Ishikawa (cell line): ENCODE results near the gene TUBGCP6.

Experiments used
- CEBPB ChIP-seq: IDR thresholded peaks from 2 replicates; pipeline ENCODE4 v1.6.1; 2012
- CREB1 ChIP-seq: IDR thresholded peaks from 2 replicates; pipeline ENCODE4 v1.6.1; 2012; ENCODE audit warnings: low read depth
- EGR1 ChIP-seq: IDR thresholded peaks from 2 replicates; pipeline ENCODE4 v1.6.1; 2012
- EP300 ChIP-seq: IDR thresholded peaks from 2 replicates; pipeline ENCODE4 v1.6.1; 2012; ENCODE audit warnings: borderline replicate concordance
- FOXM1 ChIP-seq: IDR thresholded peaks from 2 replicates; pipeline ENCODE4 v1.6.1; 2012; ENCODE audit warnings: low read depth, borderline replicate concordance
- MAX ChIP-seq: IDR thresholded peaks from 2 replicates; pipeline ENCODE4 v1.6.1; 2012
- NFIC ChIP-seq: IDR thresholded peaks from 2 replicates; pipeline ENCODE4 v1.6.1; 2012
- RAD21 ChIP-seq: IDR thresholded peaks from 2 replicates; pipeline ENCODE4 v1.6.1; 2012; ENCODE audit warnings: low read depth
- REST ChIP-seq: IDR thresholded peaks from 2 replicates; pipeline ENCODE4 v1.6.1; 2012; ENCODE audit warnings: low read depth, mild to moderate bottlenecking
- TAF1 ChIP-seq: IDR thresholded peaks from 2 replicates; pipeline ENCODE4 v1.6.1; 2012; ENCODE audit warnings: low read depth, mild to moderate bottlenecking
- TCF12 ChIP-seq: IDR thresholded peaks from 2 replicates; pipeline ENCODE4 v1.6.1; 2012; ENCODE audit warnings: low read depth
- TEAD4 ChIP-seq: IDR thresholded peaks from 2 replicates; pipeline ENCODE4 v1.6.1; 2012
- USF1 ChIP-seq: IDR thresholded peaks from 2 replicates; pipeline ENCODE4 v1.6.1; 2012
- YY1 ChIP-seq: IDR thresholded peaks from 2 replicates; pipeline ENCODE4 v1.6.1; 2012; ENCODE audit warnings: low read depth
- ZBTB7A ChIP-seq: IDR thresholded peaks from 2 replicates; pipeline ENCODE4 v1.6.1; 2012; ENCODE audit warnings: low read depth

TUBGCP6 gene

GRCh38 chr22:50252082-50253045 is 7.5 kb upstream of the TUBGCP6 start:
- TF ChIP-seq EP300 (no peak), RAD21 (peak; percentile 81)

- TF ChIP-seq CEBPB (no peak), EGR1 (no peak), USF1 (no peak), FOXM1 (no peak), YY1 (no peak), EP300 (no peak), ZBTB7A (peak; percentile 93)
Observed at GRCh38 chr22:50251477-50252081, 6.8 kb upstream of the TUBGCP6 start.

GRCh38 chr22:50250555-50251476 is 6.0 kb upstream of the TUBGCP6 start, which contains the start of gene HDAC10:
TSS of gene HDAC10 (minus strand) at chr22:50251265. CDS start at chr22:50251032, 233 bp downstream.
- TF ChIP-seq CREB1 (no peak), TEAD4 (peak; percentile 30; the same call in 1 of the 2 replicates), EGR1 (no peak), NFIC (no peak), EP300 (no peak), YY1 (no peak), MAX (peak; percentile 39)

GRCh38 chr22:50250249-50250554 is 5.4 kb upstream of the TUBGCP6 start:
- TF ChIP-seq MAX: no peak
- TF ChIP-seq YY1: no peak
- TF ChIP-seq EGR1: no peak
- no peak for TF ChIP-seq TCF12
- TF ChIP-seq TAF1: no peak
- TF ChIP-seq CEBPB: no peak
- TF ChIP-seq EP300: no peak
- no peak for TF ChIP-seq CREB1
- no peak for TF ChIP-seq USF1
- TF ChIP-seq RAD21: no peak
- TF ChIP-seq FOXM1: no peak
- TF ChIP-seq NFIC: no peak
- TF ChIP-seq REST: no peak
- TF ChIP-seq ZBTB7A: no peak
- no peak for TF ChIP-seq TEAD4

GRCh38 chr22:50249341-50250248 is 4.8 kb upstream of the TUBGCP6 start:
- TF ChIP-seq TAF1: no peak
- TF ChIP-seq FOXM1: no peak
- no peak for TF ChIP-seq NFIC
- no peak for TF ChIP-seq EGR1
- no peak for TF ChIP-seq RAD21
- no peak for TF ChIP-seq CEBPB
- no peak for TF ChIP-seq EP300
- TF ChIP-seq YY1: no peak
- no peak for TF ChIP-seq TEAD4
- TF ChIP-seq ZBTB7A: no peak
- TF ChIP-seq TCF12: no peak
- TF ChIP-seq MAX: no peak
- TF ChIP-seq REST: no peak
- no peak for TF ChIP-seq USF1
- no peak for TF ChIP-seq CREB1
